Liver (tissue), 9 donors: ENCODE results near the gene ZFYVE19. TPM values are rescaled to one million over a fixed set of nuclear protein-coding genes. Genes with fewer than 3 reads are reported as not detected.

Source experiments
- DNase-seq: peaks from one replicate; pipeline ENCODE4 v3.0.0-alpha.2; 2017; ENCODE audit warnings: low spot score
- H3K27ac ChIP-seq, 2 donors: one replicate each; pipeline ENCODE4 v1.7.0; 2013; ENCODE audit warnings: inconsistent platforms in 2 of 2, low read length in 2 of 2, control low read depth in 1 of 2, low read depth in 1 of 2, mild to moderate bottlenecking in 1 of 2
- H3K27me3 ChIP-seq, 4 donors: one replicate each; pipeline versions ENCODE4 v1.6.1 to v1.7.0; 2013; ENCODE audit warnings: low read length in 3 of 4, inconsistent platforms in 1 of 4, mild to moderate bottlenecking in 1 of 4, moderate library complexity in 1 of 4; ENCODE audit not compliant: control insufficient read depth in 4 of 4, insufficient read depth in 4 of 4
- H3K36me3 ChIP-seq, 4 donors: one replicate each; pipeline versions ENCODE4 v1.6.1 to v1.7.0; 2013; ENCODE audit warnings: low read length in 3 of 4, mild to moderate bottlenecking in 3 of 4, low read depth in 1 of 4, moderate library complexity in 1 of 4; ENCODE audit not compliant: control insufficient read depth in 4 of 4, insufficient read depth in 3 of 4
- H3K4me1 ChIP-seq, 4 donors: one replicate each; pipeline versions ENCODE4 v1.6.1 to v1.7.0; 2013; ENCODE audit warnings: low read length in 3 of 4, mild to moderate bottlenecking in 3 of 4, moderate library complexity in 1 of 4; ENCODE audit not compliant: control insufficient read depth in 4 of 4, insufficient read depth in 4 of 4
- H3K4me3 ChIP-seq, 3 donors: one replicate each; pipeline versions ENCODE4 v1.6.1 to v1.7.0; 2013; ENCODE audit warnings: low read length in 3 of 3, control low read depth in 1 of 3, low read depth in 1 of 3, mild to moderate bottlenecking in 1 of 3
- H3K9ac ChIP-seq, 2 donors: one replicate each; pipeline ENCODE4 v1.7.0; 2013; ENCODE audit warnings: low read length in 2 of 2, mild to moderate bottlenecking in 2 of 2, moderate library complexity in 2 of 2, control low read depth in 1 of 2, low read depth in 1 of 2
- H3K9me3 ChIP-seq, 4 donors: one replicate each; pipeline versions ENCODE4 v1.6.1 to v1.7.0; 2013; ENCODE audit warnings: low read length in 3 of 4; ENCODE audit not compliant: control insufficient read depth in 4 of 4
- EGR1 ChIP-seq, 2 donors: IDR thresholded peaks; 2 replicates each; pipeline ENCODE4 v1.6.1; 2016 to 2018; ENCODE audit warnings: antibody characterized with exemption in 2 of 2, low read depth in 2 of 2
- FOXA1 ChIP-seq: IDR thresholded peaks from 2 replicates; pipeline ENCODE4 v1.6.1; 2016; ENCODE audit warnings: antibody characterized with exemption
- FOXA2 ChIP-seq: IDR thresholded peaks from 2 replicates; pipeline ENCODE4 v1.6.1; 2016; ENCODE audit warnings: antibody characterized with exemption
- GABPA ChIP-seq, 2 donors: IDR thresholded peaks in 1 of 2; conservative IDR thresholded peaks in 1 of 2; 2 replicates each; pipeline ENCODE4 v1.6.1; 2016; ENCODE audit warnings: antibody characterized with exemption in 2 of 2, mild to moderate bottlenecking in 1 of 2, moderate library complexity in 1 of 2
- HNF4A ChIP-seq, 2 donors: conservative IDR thresholded peaks; 2 replicates each; pipeline ENCODE4 v1.6.1; 2016; ENCODE audit warnings: antibody characterized with exemption in 2 of 2, mild to moderate bottlenecking in 2 of 2
- HNF4G ChIP-seq: IDR thresholded peaks from 2 replicates; pipeline ENCODE4 v1.6.1; 2016; ENCODE audit warnings: antibody characterized with exemption
- JUND ChIP-seq, 2 donors: IDR thresholded peaks; 2 replicates each; pipeline ENCODE4 v1.6.1; 2016; ENCODE audit warnings: antibody characterized with exemption in 2 of 2
- NR2F2 ChIP-seq: IDR thresholded peaks from 2 replicates; pipeline ENCODE4 v1.6.1; 2016; ENCODE audit warnings: antibody characterized with exemption
- RXRA ChIP-seq, 2 donors: IDR thresholded peaks; 2 replicates each; pipeline ENCODE4 v1.6.1; 2017 to 2018; ENCODE audit warnings: antibody characterized with exemption in 2 of 2, mild to moderate bottlenecking in 1 of 2
- TAF1 ChIP-seq: conservative IDR thresholded peaks from 2 replicates; pipeline ENCODE4 v1.6.1; 2016; ENCODE audit warnings: antibody characterized with exemption, mild to moderate bottlenecking
- YY1 ChIP-seq: IDR thresholded peaks from 2 replicates; pipeline ENCODE4 v1.6.1; 2016; ENCODE audit warnings: antibody characterized with exemption, mild to moderate bottlenecking
- WGBS: extraction: QIAGEN DNeasy Blood & Tissue Kit; methylation state at CpG from one replicate; pipeline ENCODE4 v1.1.7; 2013; 5-methylcytosine and 5-hydroxymethylcytosine counted together
- polyA plus RNA-seq, 2 donors: library from polyadenylated mRNA; stranded (reverse) in 1 of 2; unstranded in 1 of 2; fragments of 200-250 nt in 1 of 2; fragments of >200 nt in 1 of 2; fragmentation: Nextera tagmentation in 1 of 2; extraction: Ambion mirVana in 1 of 2; gene quantifications; one replicate each; pipeline versions ENCODE4 v1.2.1 to v1.2.3, GENCODE V29; 2013 to 2015
- total RNA-seq, 2 donors: library from RNA; depleted of rRNA; stranded (reverse); fragments of >200 nt; gene quantifications; one replicate each; pipeline ENCODE4 v1.2.3, GENCODE V29; 2014
- TF ChIP-seq, protein P1 (sequence below): fragments of 150-350 bp; IDR thresholded peaks from 2 replicates; pipeline ENCODE4 v1.5.1; 2017; ENCODE audit warnings: improper control_type of control experiment, low read depth, low read length; ENCODE audit not compliant: missing input control
- TF ChIP-seq, protein P2 (sequence below): IDR thresholded peaks from 2 replicates; pipeline ENCODE4 v1.6.1; 2016; ENCODE audit warnings: antibody characterized with exemption
- TF ChIP-seq, protein P3 (sequence below): IDR thresholded peaks from 2 replicates; pipeline ENCODE4 v1.6.1; 2016; ENCODE audit warnings: antibody characterized with exemption
- TF ChIP-seq, protein P4 (sequence below): IDR thresholded peaks from 2 replicates; pipeline ENCODE4 v1.6.1; 2016; ENCODE audit warnings: antibody characterized with exemption, mild to moderate bottlenecking
- TF ChIP-seq, protein P5 (sequence below): IDR thresholded peaks from 2 replicates; pipeline ENCODE4 v1.6.1; 2016; ENCODE audit warnings: antibody characterized with exemption
- donor health status: healthy.
- donor health status: healthy.
- donor health status: healthy.
- donor health status: healthy.
- donor health status: healthy.

Gene ZFYVE19
- total and polyA plus RNA-seq, 4 donors: 10.4 to 41.2 (median 19.7) TPM

DNA sequence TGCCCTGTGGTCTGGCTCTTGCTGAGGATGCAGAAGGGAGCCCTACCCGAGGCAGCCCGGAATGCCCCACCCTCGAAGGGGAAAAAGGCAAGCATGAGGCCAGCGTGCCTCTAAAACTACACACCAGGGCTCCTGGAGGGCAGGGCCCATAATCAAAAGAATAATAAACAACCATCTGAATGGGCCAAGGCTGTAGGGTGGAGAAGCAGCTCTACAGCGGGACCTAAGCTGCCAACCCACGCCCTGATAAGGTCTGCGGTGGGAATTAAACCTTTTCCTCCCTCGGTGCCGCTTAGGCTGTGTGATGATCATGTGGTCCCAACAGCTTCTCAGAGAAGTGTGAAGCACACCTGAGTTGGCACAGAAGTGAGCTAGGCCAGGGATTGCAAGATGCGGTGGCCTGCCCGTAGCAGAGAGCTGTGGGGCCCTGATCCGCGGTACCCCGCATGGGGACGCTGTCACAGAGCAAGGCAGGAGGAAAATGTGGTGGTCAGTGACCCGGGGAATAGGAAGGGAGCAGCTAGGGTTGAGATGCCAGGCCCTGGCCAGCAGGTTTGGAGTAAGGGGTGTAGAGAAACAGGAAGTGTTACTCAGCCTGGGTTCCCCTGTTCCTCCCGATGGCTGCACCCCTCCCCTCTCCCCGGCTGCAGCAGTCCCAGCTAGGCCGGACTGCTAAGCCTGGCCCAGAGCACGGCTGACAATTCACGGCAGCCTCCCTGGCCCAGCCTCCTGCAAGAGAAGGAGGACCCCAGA lies 38.2 kb upstream of the ZFYVE19 start:
- Histone ChIP-seq H3K27me3 (no peaks in the 10 kb centered on the region), H3K36me3 (peaks cover 0 to 23% (median 8%) of the 10 kb centered on the region in 4 donors), H3K9ac (no peak overlapping the region), H3K27ac (peak overlapping the region; percentile 52 to 71), H3K4me3 (no peak overlapping the region), H3K9me3 (no peaks in the 10 kb centered on the region), H3K4me1 (peaks cover 6 to 63% (median 41%) of the 10 kb centered on the region in 4 donors)
- DNase-seq: no peak
- WGBS: 76% methylated on average over 21 of the region's 21 CpGs
- no peak for TF ChIP-seq EGR1 (IDR thresholded peaks at IDR 0.05; ENCODE audit: low read depth in 2 of 2)
- TF ChIP-seq NR2F2: no peak
- TF ChIP-seq FOXA2: no peak
- no peak for TF ChIP-seq HNF4A (conservative IDR thresholded peaks at IDR 0.05)
- TF ChIP-seq, protein P1, sequence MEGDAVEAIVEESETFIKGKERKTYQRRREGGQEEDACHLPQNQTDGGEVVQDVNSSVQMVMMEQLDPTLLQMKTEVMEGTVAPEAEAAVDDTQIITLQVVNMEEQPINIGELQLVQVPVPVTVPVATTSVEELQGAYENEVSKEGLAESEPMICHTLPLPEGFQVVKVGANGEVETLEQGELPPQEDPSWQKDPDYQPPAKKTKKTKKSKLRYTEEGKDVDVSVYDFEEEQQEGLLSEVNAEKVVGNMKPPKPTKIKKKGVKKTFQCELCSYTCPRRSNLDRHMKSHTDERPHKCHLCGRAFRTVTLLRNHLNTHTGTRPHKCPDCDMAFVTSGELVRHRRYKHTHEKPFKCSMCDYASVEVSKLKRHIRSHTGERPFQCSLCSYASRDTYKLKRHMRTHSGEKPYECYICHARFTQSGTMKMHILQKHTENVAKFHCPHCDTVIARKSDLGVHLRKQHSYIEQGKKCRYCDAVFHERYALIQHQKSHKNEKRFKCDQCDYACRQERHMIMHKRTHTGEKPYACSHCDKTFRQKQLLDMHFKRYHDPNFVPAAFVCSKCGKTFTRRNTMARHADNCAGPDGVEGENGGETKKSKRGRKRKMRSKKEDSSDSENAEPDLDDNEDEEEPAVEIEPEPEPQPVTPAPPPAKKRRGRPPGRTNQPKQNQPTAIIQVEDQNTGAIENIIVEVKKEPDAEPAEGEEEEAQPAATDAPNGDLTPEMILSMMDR: no peak
- no peak for TF ChIP-seq YY1
- no peak for TF ChIP-seq FOXA1
- TF ChIP-seq, protein P2, sequence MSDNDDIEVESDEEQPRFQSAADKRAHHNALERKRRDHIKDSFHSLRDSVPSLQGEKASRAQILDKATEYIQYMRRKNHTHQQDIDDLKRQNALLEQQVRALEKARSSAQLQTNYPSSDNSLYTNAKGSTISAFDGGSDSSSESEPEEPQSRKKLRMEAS: no peak
- TF ChIP-seq, protein P3, sequence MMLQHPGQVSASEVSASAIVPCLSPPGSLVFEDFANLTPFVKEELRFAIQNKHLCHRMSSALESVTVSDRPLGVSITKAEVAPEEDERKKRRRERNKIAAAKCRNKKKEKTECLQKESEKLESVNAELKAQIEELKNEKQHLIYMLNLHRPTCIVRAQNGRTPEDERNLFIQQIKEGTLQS: no peak
- no peak for TF ChIP-seq GABPA (IDR thresholded peaks at IDR 0.05 in 1 of 2, conservative IDR thresholded peaks at IDR 0.05 in 1 of 2)
- no peak for TF ChIP-seq RXRA (IDR thresholded peaks at IDR 0.05)
- TF ChIP-seq TAF1: no peak
- no peak for TF ChIP-seq JUND (IDR thresholded peaks at IDR 0.05)
- TF ChIP-seq, protein P4, sequence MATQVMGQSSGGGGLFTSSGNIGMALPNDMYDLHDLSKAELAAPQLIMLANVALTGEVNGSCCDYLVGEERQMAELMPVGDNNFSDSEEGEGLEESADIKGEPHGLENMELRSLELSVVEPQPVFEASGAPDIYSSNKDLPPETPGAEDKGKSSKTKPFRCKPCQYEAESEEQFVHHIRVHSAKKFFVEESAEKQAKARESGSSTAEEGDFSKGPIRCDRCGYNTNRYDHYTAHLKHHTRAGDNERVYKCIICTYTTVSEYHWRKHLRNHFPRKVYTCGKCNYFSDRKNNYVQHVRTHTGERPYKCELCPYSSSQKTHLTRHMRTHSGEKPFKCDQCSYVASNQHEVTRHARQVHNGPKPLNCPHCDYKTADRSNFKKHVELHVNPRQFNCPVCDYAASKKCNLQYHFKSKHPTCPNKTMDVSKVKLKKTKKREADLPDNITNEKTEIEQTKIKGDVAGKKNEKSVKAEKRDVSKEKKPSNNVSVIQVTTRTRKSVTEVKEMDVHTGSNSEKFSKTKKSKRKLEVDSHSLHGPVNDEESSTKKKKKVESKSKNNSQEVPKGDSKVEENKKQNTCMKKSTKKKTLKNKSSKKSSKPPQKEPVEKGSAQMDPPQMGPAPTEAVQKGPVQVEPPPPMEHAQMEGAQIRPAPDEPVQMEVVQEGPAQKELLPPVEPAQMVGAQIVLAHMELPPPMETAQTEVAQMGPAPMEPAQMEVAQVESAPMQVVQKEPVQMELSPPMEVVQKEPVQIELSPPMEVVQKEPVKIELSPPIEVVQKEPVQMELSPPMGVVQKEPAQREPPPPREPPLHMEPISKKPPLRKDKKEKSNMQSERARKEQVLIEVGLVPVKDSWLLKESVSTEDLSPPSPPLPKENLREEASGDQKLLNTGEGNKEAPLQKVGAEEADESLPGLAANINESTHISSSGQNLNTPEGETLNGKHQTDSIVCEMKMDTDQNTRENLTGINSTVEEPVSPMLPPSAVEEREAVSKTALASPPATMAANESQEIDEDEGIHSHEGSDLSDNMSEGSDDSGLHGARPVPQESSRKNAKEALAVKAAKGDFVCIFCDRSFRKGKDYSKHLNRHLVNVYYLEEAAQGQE: no peak
- no peak for TF ChIP-seq HNF4G
- TF ChIP-seq, protein P5, sequence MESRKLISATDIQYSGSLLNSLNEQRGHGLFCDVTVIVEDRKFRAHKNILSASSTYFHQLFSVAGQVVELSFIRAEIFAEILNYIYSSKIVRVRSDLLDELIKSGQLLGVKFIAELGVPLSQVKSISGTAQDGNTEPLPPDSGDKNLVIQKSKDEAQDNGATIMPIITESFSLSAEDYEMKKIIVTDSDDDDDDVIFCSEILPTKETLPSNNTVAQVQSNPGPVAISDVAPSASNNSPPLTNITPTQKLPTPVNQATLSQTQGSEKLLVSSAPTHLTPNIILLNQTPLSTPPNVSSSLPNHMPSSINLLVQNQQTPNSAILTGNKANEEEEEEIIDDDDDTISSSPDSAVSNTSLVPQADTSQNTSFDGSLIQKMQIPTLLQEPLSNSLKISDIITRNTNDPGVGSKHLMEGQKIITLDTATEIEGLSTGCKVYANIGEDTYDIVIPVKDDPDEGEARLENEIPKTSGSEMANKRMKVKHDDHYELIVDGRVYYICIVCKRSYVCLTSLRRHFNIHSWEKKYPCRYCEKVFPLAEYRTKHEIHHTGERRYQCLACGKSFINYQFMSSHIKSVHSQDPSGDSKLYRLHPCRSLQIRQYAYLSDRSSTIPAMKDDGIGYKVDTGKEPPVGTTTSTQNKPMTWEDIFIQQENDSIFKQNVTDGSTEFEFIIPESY: no peak
